Measurements from ENCODE around the gene USP36.

DNA sequence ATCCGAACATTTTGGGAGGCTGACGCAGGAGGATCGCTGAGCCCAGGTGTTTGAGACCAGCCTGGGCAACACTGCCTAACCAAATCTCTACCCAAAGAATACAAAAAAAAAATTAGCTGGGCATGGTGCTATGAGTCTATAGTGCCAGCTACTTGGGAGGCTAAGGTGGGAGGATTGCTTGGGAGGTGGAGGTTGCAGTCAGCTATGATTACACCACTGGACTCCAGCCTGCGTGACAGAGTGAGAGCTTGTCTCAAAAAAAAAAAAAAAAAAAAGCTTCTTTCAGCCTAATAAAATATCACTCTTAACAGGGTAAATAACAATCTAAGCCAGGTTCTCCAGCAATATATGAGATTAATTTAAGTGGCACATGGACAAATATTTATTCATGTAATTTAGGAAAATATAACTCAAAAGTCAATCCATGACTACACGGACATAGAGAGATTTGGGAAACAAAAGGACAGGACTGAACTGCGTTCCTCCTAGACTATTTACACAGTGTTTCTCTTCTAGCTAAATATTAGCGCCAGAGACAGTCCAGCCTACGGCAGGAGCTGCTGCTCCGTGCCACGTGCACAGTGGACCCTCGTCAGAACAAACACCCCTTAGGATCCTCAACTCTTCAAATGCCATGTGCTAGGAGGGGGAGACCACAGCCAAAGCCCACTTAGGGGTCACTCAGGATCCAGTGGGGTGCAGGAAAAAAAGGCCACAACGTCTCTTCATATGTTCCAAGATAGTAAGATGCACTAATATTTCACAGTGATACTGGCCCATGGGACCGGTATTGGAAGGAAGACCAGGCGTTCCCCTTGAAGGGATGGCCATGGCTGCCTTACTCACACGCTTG is 8.7 kb downstream of the USP36 start:
- TF ChIP-seq CTCF (IDR thresholded peaks at IDR 0.05; ENCODE audit: low read depth, low read length, poor library complexity, severe bottlenecking) (no peak), EZH2phosphoT487 (IDR thresholded peaks at IDR 0.05; ENCODE audit: borderline replicate concordance, low read length) (no peak)
